Hepatocyte (in vitro differentiated cells): Measurements from ENCODE around the gene VRK3. TPM values are rescaled to one million over a fixed set of nuclear protein-coding genes. Genes with fewer than 3 reads are reported as not detected.

ENCODE experiments used
- DNase-seq: peaks from one replicate; pipeline ENCODE4 v3.0.0-alpha.2; 2016; ENCODE audit warnings: low spot score
- H2AFZ ChIP-seq: fragments of 200-600 bp; sonication (generic); 2 replicates; pipeline ENCODE4 v1.6.0; 2016; ENCODE audit warnings: antibody characterized with exemption, mild to moderate bottlenecking
- H3K27ac ChIP-seq: fragments of 200-600 bp; sonication (generic); 2 replicates; pipeline ENCODE4 v1.5.1; 2016; ENCODE audit warnings: mild to moderate bottlenecking
- H3K27me3 ChIP-seq: fragments of 200-600 bp; sonication (generic); 2 replicates; pipeline ENCODE4 v1.6.1; 2016
- H3K36me3 ChIP-seq: fragments of 200-600 bp; sonication (generic); replicated peaks from 2 replicates; pipeline ENCODE4 v1.5.1; 2016; ENCODE audit warnings: low read depth; ENCODE audit not compliant: insufficient read depth
- H3K4me1 ChIP-seq: fragments of 200-600 bp; sonication (generic); 2 replicates; pipeline ENCODE4 v1.5.1; 2016; ENCODE audit warnings: mild to moderate bottlenecking, moderate library complexity; ENCODE audit not compliant: insufficient read depth
- H3K4me2 ChIP-seq: fragments of 200-600 bp; sonication (generic); 2 replicates; pipeline ENCODE4 v1.6.0; 2016
- H3K4me3 ChIP-seq: fragments of 200-600 bp; sonication (generic); 2 replicates; pipeline ENCODE4 v1.5.1; 2016; ENCODE audit warnings: mild to moderate bottlenecking
- H3K79me2 ChIP-seq: fragments of 200-600 bp; sonication (generic); 2 replicates; pipeline ENCODE4 v1.6.0; 2017; ENCODE audit warnings: mild to moderate bottlenecking
- H3K9me2 ChIP-seq: fragments of 200-600 bp; sonication (generic); replicated peaks from 2 replicates; pipeline ENCODE4 v1.6.0; 2017; ENCODE audit warnings: mild to moderate bottlenecking; ENCODE audit not compliant: insufficient read depth
- H3K9me3 ChIP-seq: fragments of 200-600 bp; sonication (generic); 2 replicates; pipeline ENCODE4 v1.5.1; 2016; ENCODE audit warnings: low read depth, mild to moderate bottlenecking
- H4K20me1 ChIP-seq: fragments of 200-600 bp; sonication (generic); 2 replicates; pipeline ENCODE4 v1.6.0; 2016; ENCODE audit warnings: mild to moderate bottlenecking; ENCODE audit not compliant: insufficient read depth, poor library complexity, severe bottlenecking
- EZH2 ChIP-seq: fragments of 200-600 bp; sonication (generic); IDR thresholded peaks from 2 replicates; pipeline ENCODE4 v1.6.1; 2016; ENCODE audit warnings: antibody characterized with exemption, mild to moderate bottlenecking, borderline replicate concordance
- EZH2phosphoT487 ChIP-seq: fragments of 200-600 bp; sonication (generic); IDR thresholded peaks from one replicate; pipeline ENCODE4 v1.6.1; 2018; ENCODE audit warnings: antibody characterized with exemption, mild to moderate bottlenecking, low read depth, moderate library complexity; ENCODE audit not compliant: unreplicated experiment, severe bottlenecking
- WGBS: methylation state at CpG from one replicate; pipeline ENCODE4 v1.1.6; 2016; ENCODE audit warnings: low lambda C conversion rate; ENCODE audit errors: missing lambda C conversion rate; 5-methylcytosine and 5-hydroxymethylcytosine counted together
- polyA plus RNA-seq: library from polyadenylated mRNA; unstranded; fragments of >200 nt; fragmentation: Nextera tagmentation; extraction: Ambion mirVana; gene quantifications from 2 replicates; pipeline ENCODE4 v1.2.1, GENCODE V29; 2016
- total RNA-seq: library from RNA; depleted of rRNA; stranded (reverse); fragments of >200 nt; gene quantifications from 2 replicates; pipeline ENCODE4 v1.2.3, GENCODE V29; 2014
- TF ChIP-seq, protein P1 (sequence below): fragments of 200-600 bp; sonication (generic); IDR thresholded peaks from 2 replicates; pipeline ENCODE4 v1.5.1; 2016; ENCODE audit warnings: antibody characterized with exemption, mild to moderate bottlenecking; ENCODE audit not compliant: poor library complexity

Gene VRK3
- total and polyA plus RNA-seq, 2 experiments from 2014 or later, result 39.7 to 42.3 TPM

DNA sequence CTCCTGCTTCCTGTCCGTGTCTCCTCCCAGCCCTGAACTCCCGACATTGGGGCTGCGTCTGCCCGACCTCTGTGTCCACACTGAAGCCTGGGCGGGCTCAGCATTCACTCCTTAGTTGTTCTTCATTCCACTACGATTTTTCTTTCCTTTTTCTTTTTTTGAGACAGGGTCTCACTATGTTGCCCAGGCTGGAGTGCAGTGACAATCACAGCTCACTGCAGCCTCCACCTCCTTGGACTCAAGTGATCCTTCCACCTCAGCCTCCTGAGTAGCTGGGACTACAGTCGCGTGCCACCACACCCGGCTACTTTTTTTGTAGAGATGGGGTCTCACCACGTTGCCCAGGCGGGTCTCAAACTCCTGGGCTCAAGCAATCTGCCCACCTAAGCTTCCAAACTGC lies 40.7 kb downstream of the VRK3 start:
- no peaks in the 10 kb centered on the region for H4K20me1 ChIP-seq
- TF ChIP-seq, protein P1, sequence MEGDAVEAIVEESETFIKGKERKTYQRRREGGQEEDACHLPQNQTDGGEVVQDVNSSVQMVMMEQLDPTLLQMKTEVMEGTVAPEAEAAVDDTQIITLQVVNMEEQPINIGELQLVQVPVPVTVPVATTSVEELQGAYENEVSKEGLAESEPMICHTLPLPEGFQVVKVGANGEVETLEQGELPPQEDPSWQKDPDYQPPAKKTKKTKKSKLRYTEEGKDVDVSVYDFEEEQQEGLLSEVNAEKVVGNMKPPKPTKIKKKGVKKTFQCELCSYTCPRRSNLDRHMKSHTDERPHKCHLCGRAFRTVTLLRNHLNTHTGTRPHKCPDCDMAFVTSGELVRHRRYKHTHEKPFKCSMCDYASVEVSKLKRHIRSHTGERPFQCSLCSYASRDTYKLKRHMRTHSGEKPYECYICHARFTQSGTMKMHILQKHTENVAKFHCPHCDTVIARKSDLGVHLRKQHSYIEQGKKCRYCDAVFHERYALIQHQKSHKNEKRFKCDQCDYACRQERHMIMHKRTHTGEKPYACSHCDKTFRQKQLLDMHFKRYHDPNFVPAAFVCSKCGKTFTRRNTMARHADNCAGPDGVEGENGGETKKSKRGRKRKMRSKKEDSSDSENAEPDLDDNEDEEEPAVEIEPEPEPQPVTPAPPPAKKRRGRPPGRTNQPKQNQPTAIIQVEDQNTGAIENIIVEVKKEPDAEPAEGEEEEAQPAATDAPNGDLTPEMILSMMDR, result no peak
- no peak for TF ChIP-seq EZH2
- no peak for TF ChIP-seq EZH2phosphoT487
- H3K79me2 ChIP-seq, result no peaks in the 10 kb centered on the region
- no peaks in the 10 kb centered on the region for H3K27me3 ChIP-seq
- H3K4me1 ChIP-seq, result peaks cover 14% of the 10 kb centered on the region
- no peaks in the 10 kb centered on the region for H3K9me2 ChIP-seq
- H3K27ac ChIP-seq, result no peak overlapping the region
- no peak overlapping the region for H3K4me3 ChIP-seq
- DNase-seq, result no peak
- WGBS, result 90% methylated on average over 11 of the region's 11 CpGs
- no peak overlapping the region for H2AFZ ChIP-seq
- no peaks in the 10 kb centered on the region for H3K36me3 ChIP-seq
- no peak overlapping the region for H3K4me2 ChIP-seq
- no peaks in the 10 kb centered on the region for H3K9me3 ChIP-seq

GRCh38 chr19:49983645-49984229 lies 41.4 kb downstream of the VRK3 start:
- Histone ChIP-seq H3K9me3 (no peaks in the 10 kb centered on the region), H3K36me3 (no peaks in the 10 kb centered on the region), H3K27ac (peak overlapping the region; percentile 90), H3K79me2 (no peaks in the 10 kb centered on the region), H3K9me2 (no peaks in the 10 kb centered on the region), H3K4me3 (no peak overlapping the region), H2AFZ (no peak overlapping the region), H3K27me3 (no peaks in the 10 kb centered on the region), H3K4me2 (no peak overlapping the region), H4K20me1 (no peaks in the 10 kb centered on the region), H3K4me1 (peaks cover 14% of the 10 kb centered on the region)
- 46% methylated on average over 10 of the region's 10 CpGs for WGBS
- no peak for TF ChIP-seq EZH2phosphoT487
- TF ChIP-seq, protein P1, result peak; percentile 67
- peak; percentile 58 for DNase-seq

GRCh38 chr19:49981603-49982593 lies 43.3 kb downstream of the VRK3 start:
- 70% methylated on average over 21 of the region's 21 CpGs for WGBS
- no peaks in the 10 kb centered on the region for H3K27me3 ChIP-seq
- H3K4me1 ChIP-seq, result peaks cover 14% of the 10 kb centered on the region
- no peaks in the 10 kb centered on the region for H3K79me2 ChIP-seq
- no peak overlapping the region for H3K4me3 ChIP-seq
- H3K4me2 ChIP-seq, result peak overlapping the region; percentile 66
- TF ChIP-seq EZH2 (no peak), EZH2phosphoT487 (no peak)
- TF ChIP-seq, protein P1, result no peak
- no peaks in the 10 kb centered on the region for H3K9me2 ChIP-seq
- peak overlapping the region; percentile 92 for H3K27ac ChIP-seq
- peak; percentile 71 for DNase-seq
- H3K9me3 ChIP-seq, result no peaks in the 10 kb centered on the region
- H2AFZ ChIP-seq, result no peak overlapping the region
- no peaks in the 10 kb centered on the region for H4K20me1 ChIP-seq
- no peaks in the 10 kb centered on the region for H3K36me3 ChIP-seq
